ENCODE measurements around the gene ADCY5.
A peak's percentile ranks its signal among the peaks of the same experiment; 100 is the strongest.

The ADCY5 gene

GRCh38 chr3:123486460-123486859 is 37.6 kb upstream of the ADCY5 start:
- no peak for DNase-seq
- Mint-ChIP-seq H3K36me3 (ENCODE audit: low read depth) (no peaks in the 10 kb centered on the region), H3K4me3 (no peak overlapping the region), H3K9me3 (no peaks in the 10 kb centered on the region), H3K27me3 (ENCODE audit: low read depth, poor library complexity) (peaks cover 5% of the 10 kb centered on the region), H3K4me1 (no peaks in the 10 kb centered on the region), H3K27ac (no peak overlapping the region)
- TF ChIP-seq CTCF (IDR thresholded peaks at IDR 0.05): no peak

- H3K27me3 Mint-ChIP-seq (ENCODE audit: low read depth, poor library complexity): peaks cover 10% of the 10 kb centered on the region
- no peak overlapping the region for H3K27ac Mint-ChIP-seq
- no peaks in the 10 kb centered on the region for H3K9me3 Mint-ChIP-seq
- no peak overlapping the region for H3K4me3 Mint-ChIP-seq
- no peak for TF ChIP-seq CTCF (IDR thresholded peaks at IDR 0.05)
- no peaks in the 10 kb centered on the region for H3K4me1 Mint-ChIP-seq
- DNase-seq: no peak
- H3K36me3 Mint-ChIP-seq (ENCODE audit: low read depth): no peaks in the 10 kb centered on the region
Measured at GRCh38 chr3:123485551-123485950, 36.7 kb upstream of the ADCY5 start.

GRCh38 chr3:123483146-123483545 is 34.3 kb upstream of the ADCY5 start:
- H3K36me3 Mint-ChIP-seq (ENCODE audit: low read depth): no peaks in the 10 kb centered on the region
- no peaks in the 10 kb centered on the region for H3K9me3 Mint-ChIP-seq
- H3K27me3 Mint-ChIP-seq (ENCODE audit: low read depth, poor library complexity): peaks cover 18% of the 10 kb centered on the region

GRCh38 chr3:123481722-123482457 is 33.0 kb upstream of the ADCY5 start:
- no peak for DNase-seq

More at GRCh38 chr3:123483146-123483545, 34.3 kb upstream of the ADCY5 start:
- DNase-seq: no peak
- H3K4me3 Mint-ChIP-seq: no peak overlapping the region
- no peak for TF ChIP-seq CTCF (IDR thresholded peaks at IDR 0.05)
- H3K27ac Mint-ChIP-seq: no peak overlapping the region
- H3K4me1 Mint-ChIP-seq: peaks cover 14% of the 10 kb centered on the region

DNA sequence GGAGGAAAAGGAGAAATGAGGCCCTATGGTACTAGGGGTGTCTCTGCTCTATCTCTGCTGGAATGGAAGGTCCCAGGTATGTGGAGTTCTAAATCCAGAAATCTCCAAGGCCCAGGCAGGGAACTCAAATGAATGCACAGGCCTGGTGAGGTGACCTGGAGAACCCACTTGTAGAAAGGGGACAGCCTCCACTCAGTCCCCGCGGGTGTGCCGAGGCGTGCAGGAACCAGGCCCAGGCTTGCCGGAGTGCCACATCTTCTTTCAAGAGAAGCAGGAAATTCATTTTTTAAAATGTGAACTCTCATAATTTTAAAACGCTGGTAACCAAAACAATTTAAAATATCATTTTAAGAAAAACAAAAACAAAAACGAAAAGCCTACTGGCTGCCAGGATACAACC is 32.2 kb upstream of the ADCY5 start:
- no peaks in the 10 kb centered on the region for H3K9me3 Mint-ChIP-seq

More at GRCh38 chr3:123481722-123482457, 33.0 kb upstream of the ADCY5 start:
- Mint-ChIP-seq H3K4me3 (no peak overlapping the region), H3K9me3 (no peaks in the 10 kb centered on the region), H3K27ac (no peak overlapping the region), H3K36me3 (ENCODE audit: low read depth) (no peaks in the 10 kb centered on the region), H3K4me1 (peaks cover 23% of the 10 kb centered on the region), H3K27me3 (ENCODE audit: low read depth, poor library complexity) (peaks cover 27% of the 10 kb centered on the region)
- TF ChIP-seq CTCF (IDR thresholded peaks at IDR 0.05): no peak

More for the DNA sequence above, 32.2 kb upstream of the ADCY5 start:
- Mint-ChIP-seq H3K36me3 (ENCODE audit: low read depth) (no peaks in the 10 kb centered on the region), H3K4me3 (no peak overlapping the region), H3K4me1 (peaks cover 24% of the 10 kb centered on the region), H3K27ac (peak overlapping the region; percentile 11), H3K27me3 (ENCODE audit: low read depth, poor library complexity) (peaks cover 29% of the 10 kb centered on the region)
- no peak for DNase-seq
- no peak for TF ChIP-seq CTCF (IDR thresholded peaks at IDR 0.05)
